Fibroblast of peridontal ligament (primary cell): ENCODE data around the gene PCK2.
"Not testable (repeated sequence)": the region's sequence is repeated elsewhere in the genome, so short reads cannot be mapped to it uniquely, and the experiment has no call there.

Experiments
- DNase-seq: peaks from one replicate; pipeline ENCODE4 v3.0.0-alpha.2; 2010; ENCODE audit errors: extremely low read depth

Gene PCK2

DNA sequence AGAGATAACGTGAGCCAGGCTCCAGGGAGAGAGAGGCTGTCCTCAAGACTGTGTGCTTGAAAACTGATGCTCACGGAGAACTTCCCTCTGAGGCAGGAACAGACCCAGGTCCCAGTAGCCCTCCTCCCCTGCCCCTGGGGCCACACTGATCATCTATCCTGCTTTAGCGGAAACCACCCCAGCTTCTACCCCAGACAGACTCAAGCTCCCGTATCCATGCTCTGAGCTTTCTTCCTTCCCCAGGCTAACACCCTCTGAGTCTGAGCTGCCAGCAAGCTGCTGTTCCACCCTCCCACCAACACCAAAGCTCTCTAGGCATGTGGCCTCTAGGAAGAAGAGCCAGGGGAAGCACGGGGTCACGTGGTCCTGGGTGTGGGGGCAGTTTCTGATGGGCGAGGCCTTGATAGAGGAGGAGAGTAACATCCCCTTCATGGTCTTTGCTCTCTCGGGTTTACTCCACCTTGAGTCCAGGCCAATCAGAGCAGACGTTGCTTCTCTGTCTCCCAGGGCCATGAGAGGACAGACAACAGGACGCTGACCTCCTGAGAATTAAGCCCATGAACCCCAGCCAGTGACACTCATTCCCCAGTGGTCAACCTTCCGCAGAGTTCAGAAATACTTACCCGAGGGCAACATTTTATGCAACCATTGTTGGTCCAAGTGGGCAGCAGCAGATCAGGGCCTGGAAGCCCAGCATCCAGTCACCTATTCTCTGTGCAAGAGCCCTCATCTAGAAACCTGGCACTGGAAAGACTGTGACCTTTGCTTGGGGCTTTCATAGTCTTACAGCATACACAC, 1.4 kb downstream of the PCK2 start:
- DNase-seq, result peak; percentile 34

DNA sequence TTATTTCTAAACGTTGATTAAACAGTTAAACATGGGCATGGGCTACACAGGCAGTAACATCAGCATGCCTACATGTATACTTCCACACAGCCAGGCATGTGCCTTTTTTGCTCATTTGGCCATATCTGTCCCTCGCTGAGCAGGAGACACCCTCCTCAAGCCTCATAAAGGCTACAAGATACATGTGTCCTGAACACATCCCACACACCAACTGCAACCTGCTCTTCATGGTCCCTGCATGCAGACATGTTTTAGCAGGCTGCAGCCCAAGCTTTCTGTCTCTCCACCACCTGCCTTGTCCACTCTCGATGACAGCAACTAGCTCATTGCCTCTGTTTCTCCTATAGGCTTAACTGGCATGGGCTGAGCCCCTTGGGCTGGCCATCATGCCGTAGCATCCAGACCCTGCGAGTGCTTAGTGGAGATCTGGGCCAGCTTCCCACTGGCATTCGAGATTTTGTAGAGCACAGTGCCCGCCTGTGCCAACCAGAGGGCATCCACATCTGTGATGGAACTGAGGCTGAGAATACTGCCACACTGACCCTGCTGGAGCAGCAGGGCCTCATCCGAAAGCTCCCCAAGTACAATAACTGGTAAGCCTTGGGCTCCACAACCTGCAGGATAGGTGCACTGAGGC, 2.6 kb downstream of the PCK2 start:
- DNase-seq, result no peak

DNA sequence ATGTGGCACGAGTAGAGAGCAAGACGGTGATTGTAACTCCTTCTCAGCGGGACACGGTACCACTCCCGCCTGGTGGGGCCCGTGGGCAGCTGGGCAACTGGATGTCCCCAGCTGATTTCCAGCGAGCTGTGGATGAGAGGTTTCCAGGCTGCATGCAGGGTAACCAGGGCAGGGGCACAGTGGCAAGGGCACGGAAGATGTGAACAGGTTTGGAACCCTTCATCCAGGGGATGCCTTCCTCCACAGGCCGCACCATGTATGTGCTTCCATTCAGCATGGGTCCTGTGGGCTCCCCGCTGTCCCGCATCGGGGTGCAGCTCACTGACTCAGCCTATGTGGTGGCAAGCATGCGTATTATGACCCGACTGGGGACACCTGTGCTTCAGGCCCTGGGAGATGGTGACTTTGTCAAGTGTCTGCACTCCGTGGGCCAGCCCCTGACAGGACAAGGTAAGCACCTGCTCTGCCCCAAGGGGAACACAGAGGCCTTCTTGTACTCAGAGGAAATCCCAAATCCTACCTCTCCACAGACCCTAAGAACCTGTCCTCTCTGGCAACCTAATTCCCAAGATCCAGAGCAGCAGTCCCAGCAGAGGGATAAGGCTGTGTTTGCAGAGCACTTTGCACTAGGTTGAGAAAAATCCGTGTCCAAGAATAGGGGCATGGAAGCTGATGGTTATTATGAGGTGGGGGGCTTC, 4.3 kb downstream of the PCK2 start:
- no peak for DNase-seq

DNA sequence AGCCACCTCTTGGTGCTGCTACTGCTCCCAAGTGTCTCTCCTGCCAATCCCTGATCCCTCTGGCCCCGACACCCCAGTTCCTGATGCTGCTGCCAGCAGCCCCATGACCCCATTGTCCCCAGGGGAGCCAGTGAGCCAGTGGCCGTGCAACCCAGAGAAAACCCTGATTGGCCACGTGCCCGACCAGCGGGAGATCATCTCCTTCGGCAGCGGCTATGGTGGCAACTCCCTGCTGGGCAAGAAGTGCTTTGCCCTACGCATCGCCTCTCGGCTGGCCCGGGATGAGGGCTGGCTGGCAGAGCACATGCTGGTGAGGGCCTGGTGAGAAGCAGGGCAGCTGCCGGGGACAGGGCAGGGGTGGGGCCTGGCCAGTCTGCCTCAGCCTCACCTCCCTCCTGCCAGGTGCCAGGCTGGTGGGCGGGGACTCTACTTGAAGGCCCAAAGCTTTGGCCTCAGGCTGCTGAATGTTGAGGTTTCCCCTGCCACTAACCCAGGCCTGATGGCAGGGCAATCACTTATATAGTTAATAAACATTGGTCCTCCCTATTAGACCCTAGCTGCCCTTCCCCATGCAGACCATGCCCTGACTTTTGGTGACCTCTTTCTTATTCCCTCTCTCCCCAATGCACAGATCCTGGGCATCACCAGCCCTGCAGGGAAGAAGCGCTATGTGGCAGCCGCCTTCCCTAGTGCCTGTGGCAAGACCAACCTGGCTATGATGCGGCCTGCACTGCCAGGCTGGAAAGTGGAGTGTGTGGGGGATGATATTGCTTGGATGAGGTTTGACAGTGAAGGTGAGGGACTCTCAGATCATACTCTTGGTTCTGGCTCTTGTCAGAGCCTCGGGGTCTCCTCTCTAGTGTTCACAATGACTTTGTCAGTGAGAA, 5.1 kb downstream of the PCK2 start:
- DNase-seq, result no peak

DNA sequence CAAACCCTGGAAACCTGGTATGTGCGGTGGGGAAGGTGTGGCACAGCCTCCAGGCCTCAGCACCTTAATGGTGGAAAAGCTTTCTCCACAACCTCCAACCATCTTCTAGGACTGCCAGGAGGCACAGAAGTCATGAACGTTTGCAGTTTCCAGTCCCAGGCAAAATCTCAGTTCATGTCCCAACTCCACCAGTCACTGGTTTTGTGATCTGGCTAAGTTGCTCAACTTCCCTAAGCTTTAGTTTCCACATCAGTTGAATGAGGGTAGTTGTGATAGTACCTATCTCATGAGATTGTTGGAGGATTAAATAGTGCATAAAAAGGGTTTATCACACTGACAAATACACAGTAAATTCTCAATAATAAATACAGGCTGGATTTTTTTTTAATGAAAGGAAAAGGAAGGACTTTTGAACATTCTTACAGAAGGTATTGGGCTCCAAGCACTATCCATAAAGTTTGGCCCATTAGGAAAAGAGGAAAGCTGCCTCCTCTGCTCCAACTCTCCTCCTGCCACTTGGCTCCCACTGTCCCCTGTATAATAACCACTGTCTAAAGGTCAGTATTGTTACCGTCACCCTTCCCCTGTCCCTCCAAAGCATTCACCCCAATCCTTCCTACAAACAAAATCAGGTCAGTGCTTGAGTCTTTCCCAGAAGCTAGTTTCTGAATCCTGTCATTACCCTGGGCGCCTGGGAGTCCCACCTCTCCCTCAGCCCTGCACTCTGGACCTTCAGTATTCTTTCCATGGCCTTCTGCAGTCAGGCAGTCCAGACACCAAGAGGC, 6.3 kb downstream of the PCK2 start:
- no peak for DNase-seq

DNA sequence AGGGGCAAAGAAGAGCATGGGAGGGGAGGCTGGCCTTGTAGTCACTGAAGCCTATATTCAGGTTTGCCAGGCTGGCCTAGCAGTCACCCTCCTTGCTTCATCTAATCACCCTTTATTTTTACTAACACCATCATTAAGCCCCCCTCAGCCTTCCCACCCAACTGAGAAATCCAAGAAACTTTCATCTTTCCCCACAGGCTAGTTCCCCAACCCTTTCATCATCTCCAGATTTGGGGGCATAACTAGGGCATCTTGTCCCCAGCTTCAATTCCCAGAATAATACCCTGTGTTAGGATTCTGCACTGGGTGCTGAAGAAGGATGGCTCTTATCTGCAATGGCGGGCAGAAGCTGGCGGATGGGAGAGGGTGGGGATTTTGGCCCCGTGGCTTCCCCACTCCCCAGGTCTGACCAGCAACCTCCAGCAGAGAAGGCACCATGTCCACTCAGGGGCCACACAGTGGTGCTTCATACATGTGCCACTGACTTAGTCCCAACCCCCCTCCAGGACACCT, 6.9 kb downstream of the PCK2 start:
- no peak for DNase-seq

DNA sequence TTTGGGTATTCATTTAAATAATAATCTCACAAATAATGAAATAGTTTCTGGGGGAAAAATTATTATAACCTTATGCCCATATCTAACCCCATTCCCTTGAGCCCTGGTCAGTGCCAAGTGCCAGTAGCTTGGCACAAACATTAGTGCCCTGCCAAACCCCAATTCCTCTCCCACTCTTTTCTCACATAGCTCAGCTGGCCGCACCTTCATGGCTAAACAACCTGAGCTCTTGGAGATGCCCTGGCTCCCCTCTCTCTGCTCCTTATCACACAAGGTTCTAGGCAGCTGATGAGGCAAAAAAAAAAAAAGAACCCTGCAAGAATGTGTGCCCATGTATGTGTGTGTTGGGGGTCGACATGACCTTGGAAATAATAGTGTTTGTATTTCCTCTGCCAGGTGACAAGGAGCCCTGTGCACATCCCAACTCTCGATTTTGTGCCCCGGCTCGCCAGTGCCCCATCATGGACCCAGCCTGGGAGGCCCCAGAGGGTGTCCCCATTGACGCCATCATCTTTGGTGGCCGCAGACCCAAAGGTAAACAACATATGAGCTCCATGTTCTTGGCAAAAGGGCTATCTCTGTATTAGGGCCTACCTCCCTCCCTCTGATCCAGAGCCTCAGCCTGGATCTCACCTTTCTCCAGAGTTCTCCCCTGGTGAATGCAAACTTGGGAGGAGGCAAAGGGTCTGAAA, 8.4 kb downstream of the PCK2 start:
- DNase-seq, result no peak

DNA sequence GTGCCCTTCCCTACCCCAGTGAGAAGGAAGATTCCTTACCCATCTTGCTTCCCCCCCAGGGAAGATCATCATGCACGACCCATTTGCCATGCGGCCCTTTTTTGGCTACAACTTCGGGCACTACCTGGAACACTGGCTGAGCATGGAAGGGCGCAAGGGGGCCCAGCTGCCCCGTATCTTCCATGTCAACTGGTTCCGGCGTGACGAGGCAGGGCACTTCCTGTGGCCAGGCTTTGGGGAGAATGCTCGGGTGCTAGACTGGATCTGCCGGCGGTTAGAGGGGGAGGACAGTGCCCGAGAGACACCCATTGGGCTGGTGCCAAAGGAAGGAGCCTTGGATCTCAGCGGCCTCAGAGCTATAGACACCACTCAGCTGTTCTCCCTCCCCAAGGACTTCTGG, 9.3 kb downstream of the PCK2 start:
- no peak for DNase-seq

DNA sequence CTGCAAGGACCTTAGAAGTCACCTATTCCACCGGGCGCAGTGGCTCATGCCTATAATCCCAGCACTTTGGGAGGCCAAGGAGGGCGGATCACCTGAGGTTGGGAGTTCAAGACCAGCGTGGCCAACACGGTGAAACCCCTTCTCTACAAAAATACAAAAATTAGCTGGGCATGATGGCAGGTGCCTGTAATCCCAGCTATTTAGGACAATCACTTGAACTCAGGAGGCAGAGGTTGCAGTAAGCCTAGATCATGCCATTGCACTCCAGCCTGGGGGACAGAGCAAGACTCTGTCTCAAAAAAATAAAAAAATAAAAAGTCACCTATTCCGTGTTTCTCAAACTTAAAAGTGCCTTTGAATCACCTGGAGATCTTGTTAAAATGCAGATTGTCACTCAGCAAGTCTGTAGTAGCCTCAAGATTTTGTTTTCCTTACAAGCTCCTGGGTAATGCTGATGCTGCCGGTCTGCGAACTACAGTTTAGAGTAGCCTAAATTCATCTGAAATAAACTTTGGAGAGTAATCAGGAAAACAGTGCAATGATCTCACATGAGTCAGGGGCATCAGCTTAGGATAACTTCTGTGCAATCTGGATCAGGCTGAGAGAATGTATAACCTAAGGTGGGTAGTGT, 11.6 kb downstream of the PCK2 start:
- DNase-seq, result not testable (repeated sequence)

DNA sequence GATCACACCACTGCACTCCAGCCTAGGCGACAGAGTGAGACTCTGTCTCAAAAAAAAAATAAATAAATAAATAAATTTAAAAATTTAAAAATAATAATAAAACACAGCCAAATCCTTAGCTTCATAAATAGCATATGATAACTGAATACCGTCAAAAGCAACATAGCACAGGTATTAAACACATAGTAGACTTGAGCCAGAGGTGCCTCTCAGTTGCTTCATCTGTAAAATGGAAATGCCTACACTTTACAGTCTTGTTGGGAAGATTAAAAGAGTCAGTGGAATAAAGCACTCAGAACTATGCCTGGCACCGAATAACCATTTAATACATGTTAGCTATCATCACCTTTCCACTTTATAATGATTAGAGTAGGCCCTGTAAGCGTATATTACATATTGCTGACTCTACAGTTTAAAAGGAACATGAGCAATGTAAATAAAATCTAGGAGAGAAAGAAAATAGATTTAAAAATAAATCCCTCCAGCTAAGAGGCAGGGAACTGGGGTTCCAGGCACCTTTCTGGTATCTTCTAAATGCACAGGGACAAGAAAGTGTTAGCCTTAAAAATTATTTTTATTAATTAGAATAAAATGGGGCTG, 12.7 kb downstream of the PCK2 start:
- no peak for DNase-seq

DNA sequence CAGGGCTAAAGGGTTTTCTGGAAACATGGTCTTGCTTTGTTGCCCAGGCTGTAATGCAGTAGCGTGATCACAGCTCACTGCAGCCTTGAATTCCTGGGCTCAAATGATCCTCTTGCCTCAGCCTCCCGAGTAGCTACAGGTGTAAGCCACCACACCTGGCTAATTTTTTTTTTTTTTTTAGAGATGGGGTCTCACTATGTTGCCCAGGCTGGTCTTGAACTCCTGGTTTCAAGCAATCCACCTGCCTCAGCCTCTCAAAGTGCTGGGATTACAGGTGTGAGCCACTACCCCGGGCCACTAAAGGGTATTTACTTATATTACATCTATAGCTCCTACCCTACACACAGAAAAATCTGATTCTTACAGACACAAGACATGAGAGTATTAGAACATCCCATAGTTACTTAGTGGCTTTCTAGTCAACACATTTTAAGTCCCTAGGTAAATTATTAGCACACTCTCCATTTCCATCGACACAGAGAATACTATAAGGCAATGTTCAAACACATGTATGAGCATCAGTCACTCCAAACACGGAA, 14.3 kb downstream of the PCK2 start:
- no peak for DNase-seq

DNA sequence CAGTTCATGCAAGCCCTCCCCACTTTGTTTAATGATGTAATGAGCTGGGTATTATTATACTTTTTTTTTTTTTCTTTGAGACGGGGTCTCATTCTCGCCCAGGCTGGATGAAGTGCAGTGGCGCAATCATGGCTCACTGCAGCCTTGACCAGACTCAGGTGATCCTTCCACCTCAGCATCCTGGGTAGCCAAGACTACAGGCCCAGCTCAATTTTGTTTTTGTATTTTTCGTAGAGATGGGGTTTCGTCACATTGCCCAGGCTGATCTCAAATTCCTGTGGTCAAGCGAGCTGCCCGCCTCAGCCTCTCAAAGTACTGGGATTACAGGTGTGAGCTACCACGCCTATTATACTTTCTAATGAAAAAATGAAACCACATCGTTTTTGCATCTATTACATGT, 15.9 kb downstream of the PCK2 start:
- no peak for DNase-seq

DNA sequence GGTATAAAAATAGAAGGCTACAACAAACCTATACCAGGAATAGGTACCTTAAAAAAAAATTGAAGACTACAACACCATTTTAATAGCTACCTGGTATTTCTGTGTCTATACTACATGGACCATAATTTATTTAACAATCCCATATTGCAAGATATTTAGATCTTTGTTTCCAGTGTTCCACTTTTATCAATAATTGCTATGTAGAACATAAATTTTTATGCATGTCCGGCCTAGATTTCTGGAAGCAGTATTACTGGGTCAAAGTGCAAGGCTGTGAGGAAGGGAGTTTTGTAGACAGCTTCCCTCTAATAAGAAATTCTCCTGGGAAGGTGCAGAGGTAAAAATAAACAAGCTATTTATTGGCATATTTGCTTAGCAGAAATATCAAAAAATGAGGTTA, 16.4 kb downstream of the PCK2 start:
- DNase-seq, result no peak

DNA sequence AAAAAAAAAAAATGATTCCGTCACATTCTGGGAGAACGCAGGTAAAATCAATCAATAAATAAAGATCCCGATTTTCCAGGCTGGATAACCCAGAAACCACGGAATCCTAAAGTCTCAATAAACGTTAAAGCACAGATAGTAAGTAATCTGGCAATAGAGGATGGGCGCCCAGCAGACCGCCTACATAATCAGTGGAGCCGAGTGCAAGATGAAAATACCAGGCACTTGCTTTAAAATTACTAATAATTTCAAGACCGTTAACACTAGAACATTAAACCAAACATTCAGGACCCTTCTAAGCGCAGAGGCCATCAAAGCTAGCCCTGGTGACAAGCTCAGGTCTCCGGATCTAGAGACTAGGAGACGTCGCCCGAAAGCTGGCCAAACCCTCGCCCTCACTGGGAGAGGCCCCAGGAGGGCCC, 19.3 kb downstream of the PCK2 start:
- no peak for DNase-seq

DNA sequence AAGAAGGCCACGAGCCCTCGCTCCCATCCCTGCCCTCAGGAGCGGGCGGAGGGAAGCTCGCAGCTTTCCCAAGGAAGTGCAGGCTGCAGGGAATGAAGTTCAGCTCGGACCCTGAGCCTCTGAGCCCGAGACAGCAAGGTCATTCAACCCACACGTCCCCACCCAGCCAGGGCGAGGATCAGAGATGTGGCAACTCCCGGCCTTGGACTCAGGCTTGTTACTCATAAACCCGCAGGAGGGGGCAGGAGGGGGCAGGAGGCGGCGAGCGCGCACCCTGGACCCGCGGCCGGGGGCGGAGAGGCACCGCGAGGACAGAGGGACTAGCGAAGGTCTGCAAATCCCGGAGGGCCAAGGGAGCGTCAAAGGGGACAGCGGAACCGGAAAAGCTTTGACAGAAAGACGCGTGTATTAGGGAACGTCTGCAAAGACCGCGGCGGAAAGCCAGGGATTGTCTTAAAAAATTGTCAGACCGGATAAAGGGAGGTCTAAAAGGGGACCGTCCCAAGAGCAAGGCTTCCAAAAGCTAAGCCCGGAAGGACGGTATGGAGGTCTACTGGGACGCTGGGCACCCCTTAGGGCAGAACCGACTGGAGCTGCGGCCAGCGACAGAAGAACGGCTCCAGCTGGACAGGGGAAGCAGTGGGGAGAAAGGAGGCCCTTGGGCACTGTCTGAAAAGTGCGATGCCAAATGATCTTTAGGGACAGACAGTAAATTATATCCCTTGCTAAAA, 19.9 kb downstream of the PCK2 start:
- no peak for DNase-seq

DNA sequence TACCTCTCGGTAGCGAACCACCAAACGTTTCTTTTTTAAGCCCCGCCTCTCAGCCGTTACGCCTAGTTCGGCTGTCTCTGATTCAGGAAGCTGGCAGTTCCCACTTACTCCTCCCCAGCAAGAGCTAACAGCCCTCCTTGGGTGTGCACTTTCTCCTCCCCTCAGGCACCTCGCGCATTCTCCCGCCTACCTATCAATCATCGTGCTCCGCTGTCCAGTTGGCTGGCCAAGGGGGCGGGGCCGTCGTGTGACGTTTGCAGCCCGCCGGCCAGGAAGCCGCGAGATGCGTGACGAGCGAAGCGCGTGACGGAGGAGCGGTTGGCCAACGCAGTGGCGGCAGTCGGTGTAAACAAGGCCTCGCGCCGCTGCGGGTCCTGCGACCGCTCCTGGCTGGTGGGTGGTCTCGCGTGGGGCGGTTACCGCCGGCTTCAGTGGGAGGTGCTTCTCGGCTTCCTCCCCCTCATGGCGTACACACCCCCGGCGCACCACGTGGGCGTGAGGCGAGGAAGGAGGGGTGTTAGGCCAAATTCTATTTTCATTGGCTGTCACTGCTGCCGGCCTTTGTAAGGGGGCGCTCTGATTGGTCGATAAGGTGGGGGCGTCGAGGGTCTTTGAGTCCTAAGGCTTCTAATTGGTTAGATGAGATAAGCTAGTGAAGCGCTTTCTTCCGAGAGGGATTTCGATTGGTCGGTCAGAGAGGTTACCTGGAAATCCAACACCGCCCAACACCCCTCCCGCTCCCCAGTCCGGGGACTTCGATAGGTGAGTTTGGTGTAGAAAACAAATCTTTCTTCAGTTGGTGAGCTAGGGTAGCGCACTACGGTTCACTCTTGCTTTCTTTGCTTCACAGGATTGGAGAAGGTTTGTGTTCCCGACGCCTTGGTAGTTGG, 20.7 kb downstream of the PCK2 start, which contains the start of the genes DCAF11 and NRL:
TSS of gene DCAF11 (plus strand) at position 246 of the 890 bp plus-strand sequence. CDS start 818 bp downstream, outside the sequence.
TSS of gene NRL (minus strand) at position 418 of the 890 bp plus-strand sequence. CDS start 32,101 bp downstream, outside the sequence.
- peak; percentile 100 for DNase-seq
